Upper lobe of right lung (tissue), 1 donor: Measurements from ENCODE around the gene BCL7C. TPM values are rescaled to one million over a fixed set of nuclear protein-coding genes. Genes with fewer than 3 reads are reported as not detected.

ENCODE experiments used
- ATAC-seq: fragments of 200-7000 bp; cut with Tn5 transposase; one replicate; pipeline ENCODE4 v1.9.1; 2020; ENCODE audit warnings: mild to moderate bottlenecking, moderate library complexity
- DNase-seq: peaks from one replicate; pipeline ENCODE4 v3.0.0-alpha.2; 2020
- H3K27ac ChIP-seq: fragments of 200-600 bp; one replicate; pipeline ENCODE4 v1.8.0; 2022
- H3K27me3 ChIP-seq: fragments of 200-600 bp; one replicate; pipeline ENCODE4 v1.8.0; 2022; ENCODE audit warnings: mild to moderate bottlenecking
- H3K36me3 ChIP-seq: fragments of 200-600 bp; one replicate; pipeline ENCODE4 v1.8.0; 2022
- H3K4me1 ChIP-seq: fragments of 200-600 bp; one replicate; pipeline ENCODE4 v1.8.0; 2022
- H3K4me3 ChIP-seq: fragments of 200-600 bp; one replicate; pipeline ENCODE4 v1.8.0; 2022; ENCODE audit warnings: mild to moderate bottlenecking
- H3K9me3 ChIP-seq: fragments of 200-600 bp; one replicate; pipeline ENCODE4 v1.8.0; 2022
- CTCF ChIP-seq: fragments of 200-600 bp; IDR thresholded peaks from one replicate; pipeline ENCODE4 v1.8.0; 2022; ENCODE audit warnings: antibody characterized with exemption
- intact Hi-C: fragments of 100-400 bp; cut with DNase I; formaldehyde crosslinking; loops from one replicate; pipeline ENCODE4 v1.11.0; 2022
- total RNA-seq: library from RNA; stranded (reverse); fragmentation: NEBNext Ultra II Directional; extraction: Animal tissue kit (Norgen Biotek cat#: 25700); gene quantifications from one replicate; pipeline ENCODE4 v1.2.1, GENCODE V29; 2021
- donor health status: DM: no; HTN: yes; CAD: no; lungs with severe emphysema.

The BCL7C gene
- total RNA-seq, 1 donor from 2014 or later = 25.3 TPM

GRCh38 chr16:30901201-30902028 is 7.5 kb upstream of the BCL7C start:
- DNase-seq (no peak), ATAC-seq (no peak)
- intact Hi-C loops = no loop called here
- Histone ChIP-seq H3K36me3 (no peaks in the 10 kb centered on the region), H3K27ac (peak overlapping the region; percentile 81), H3K4me3 (peak overlapping the region; percentile 52), H3K27me3 (no peaks in the 10 kb centered on the region), H3K9me3 (no peaks in the 10 kb centered on the region), H3K4me1 (peaks cover 27% of the 10 kb centered on the region)
- TF ChIP-seq CTCF = no peak

- no peak overlapping the region for H3K27ac ChIP-seq
- no peak overlapping the region for H3K4me3 ChIP-seq
- H3K9me3 ChIP-seq = no peaks in the 10 kb centered on the region
- no peak for TF ChIP-seq CTCF
- DNase-seq = no peak
- H3K36me3 ChIP-seq = no peaks in the 10 kb centered on the region
- H3K27me3 ChIP-seq = no peaks in the 10 kb centered on the region
- no peak for ATAC-seq
- intact Hi-C loops = no loop called here
- peaks cover 34% of the 10 kb centered on the region for H3K4me1 ChIP-seq
Measured at GRCh38 chr16:30900588-30900987, 6.7 kb upstream of the BCL7C start.

GRCh38 chr16:30899794-30900193 is 5.9 kb upstream of the BCL7C start:
- DNase-seq (no peak), ATAC-seq (no peak)
- intact Hi-C loops = no loop called here

GRCh38 chr16:30896889-30897733 is 3.2 kb upstream of the BCL7C start:
- no peak for TF ChIP-seq CTCF
- no peaks in the 10 kb centered on the region for H3K9me3 ChIP-seq
- peak overlapping the region; percentile 61 for H3K4me3 ChIP-seq
- no peaks in the 10 kb centered on the region for H3K36me3 ChIP-seq
- ATAC-seq (peak; percentile 75), DNase-seq (peak; percentile 95)
- intact Hi-C loops = no loop called here
- peak overlapping the region; percentile 96 for H3K27ac ChIP-seq
- H3K27me3 ChIP-seq = no peaks in the 10 kb centered on the region
- peaks cover 47% of the 10 kb centered on the region for H3K4me1 ChIP-seq

More at GRCh38 chr16:30899794-30900193, 5.9 kb upstream of the BCL7C start:
- no peaks in the 10 kb centered on the region for H3K9me3 ChIP-seq
- H3K27ac ChIP-seq = no peak overlapping the region
- H3K36me3 ChIP-seq = no peaks in the 10 kb centered on the region
- no peak for TF ChIP-seq CTCF
- H3K4me1 ChIP-seq = peaks cover 42% of the 10 kb centered on the region
- no peak overlapping the region for H3K4me3 ChIP-seq
- no peaks in the 10 kb centered on the region for H3K27me3 ChIP-seq

GRCh38 chr16:30896261-30896888 is 2.5 kb upstream of the BCL7C start, which contains the start of gene CTF1:
Gene CTF1 (plus strand): TSS chr16:30896614. CDS start chr16:30896644, 30 bp downstream.
- ATAC-seq (peak; percentile 73), DNase-seq (peak; percentile 88)
- H3K4me3 ChIP-seq = peak within 1 kb of the TSS; percentile 61
- no peaks in the 10 kb centered on the region for H3K9me3 ChIP-seq
- intact Hi-C loops = no loop called here
- H3K4me1 ChIP-seq = peaks cover 43% of the 10 kb centered on the region
- H3K27ac ChIP-seq = peak within 1 kb of the TSS; percentile 96
- no peak for TF ChIP-seq CTCF
- peaks cover 4% of the 10 kb centered on the region for H3K36me3 ChIP-seq
- H3K27me3 ChIP-seq = no peaks in the 10 kb centered on the region
